Lower leg skin (tissue), 3 donors: Measurements from ENCODE around the gene VAV2.

Source experiments
- POLR2A ChIP-seq, 2 donors: fragments of 450-650 bp; IDR thresholded peaks; one replicate each; pipeline ENCODE4 v1.6.1; 2016 to 2017; ENCODE audit warnings: antibody characterized with exemption in 2 of 2, mild to moderate bottlenecking in 1 of 2, moderate library complexity in 1 of 2
- TF ChIP-seq, protein P1 (sequence below), 3 donors: fragments of 450-650 bp; IDR thresholded peaks; one replicate each; pipeline ENCODE4 v1.5.1; 2016; ENCODE audit warnings: antibody characterized with exemption in 3 of 3, mild to moderate bottlenecking in 3 of 3, moderate library complexity in 2 of 3

DNA sequence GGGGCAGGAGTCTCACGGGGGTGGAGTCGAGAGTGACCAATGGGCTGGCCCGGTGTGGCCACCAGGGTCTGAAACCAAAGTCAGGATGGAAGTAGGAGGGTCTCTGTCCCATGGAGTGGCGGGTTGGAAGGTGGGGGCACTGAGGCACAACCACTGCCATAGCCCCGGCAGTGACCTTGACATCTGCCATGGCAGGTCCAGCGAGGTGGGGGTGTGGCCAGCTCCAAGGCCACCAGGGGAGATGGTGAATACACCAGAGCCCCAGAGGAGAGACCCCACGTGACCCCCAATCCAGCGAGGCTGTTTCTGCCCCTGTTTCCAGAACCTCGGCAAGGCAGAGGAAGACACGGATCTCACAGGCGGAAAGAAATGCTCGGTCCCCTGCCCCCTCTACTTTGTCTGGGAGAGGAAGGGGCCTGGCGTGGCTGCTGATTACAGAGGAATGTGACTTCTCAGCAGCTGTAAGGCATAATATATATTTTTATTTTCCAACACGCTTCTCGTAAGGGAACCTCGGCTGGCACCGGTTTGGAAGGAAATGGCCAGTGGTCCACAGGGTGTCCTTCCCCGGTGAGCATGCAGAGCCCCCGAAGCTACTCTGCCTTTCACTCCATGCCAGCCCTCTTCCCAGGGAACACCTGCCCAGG is 148.2 kb downstream of the VAV2 start:
- TF ChIP-seq POLR2A (IDR thresholded peaks at IDR 0.05): no peak
- TF ChIP-seq, protein P1, sequence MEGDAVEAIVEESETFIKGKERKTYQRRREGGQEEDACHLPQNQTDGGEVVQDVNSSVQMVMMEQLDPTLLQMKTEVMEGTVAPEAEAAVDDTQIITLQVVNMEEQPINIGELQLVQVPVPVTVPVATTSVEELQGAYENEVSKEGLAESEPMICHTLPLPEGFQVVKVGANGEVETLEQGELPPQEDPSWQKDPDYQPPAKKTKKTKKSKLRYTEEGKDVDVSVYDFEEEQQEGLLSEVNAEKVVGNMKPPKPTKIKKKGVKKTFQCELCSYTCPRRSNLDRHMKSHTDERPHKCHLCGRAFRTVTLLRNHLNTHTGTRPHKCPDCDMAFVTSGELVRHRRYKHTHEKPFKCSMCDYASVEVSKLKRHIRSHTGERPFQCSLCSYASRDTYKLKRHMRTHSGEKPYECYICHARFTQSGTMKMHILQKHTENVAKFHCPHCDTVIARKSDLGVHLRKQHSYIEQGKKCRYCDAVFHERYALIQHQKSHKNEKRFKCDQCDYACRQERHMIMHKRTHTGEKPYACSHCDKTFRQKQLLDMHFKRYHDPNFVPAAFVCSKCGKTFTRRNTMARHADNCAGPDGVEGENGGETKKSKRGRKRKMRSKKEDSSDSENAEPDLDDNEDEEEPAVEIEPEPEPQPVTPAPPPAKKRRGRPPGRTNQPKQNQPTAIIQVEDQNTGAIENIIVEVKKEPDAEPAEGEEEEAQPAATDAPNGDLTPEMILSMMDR (IDR thresholded peaks at IDR 0.05): no peak
